ENCODE measurements around the gene GSDMA.

GSDMA gene

GRCh38 chr17:40023590-40024292 is 60.9 kb downstream of the GSDMA start:
- DNase-seq: no peak

GRCh38 chr17:40024901-40025300 is 62.1 kb downstream of the GSDMA start:
- DNase-seq: no peak

- no peak for DNase-seq
These were observed 62.8 kb downstream of the GSDMA start for GRCh38 chr17:40025559-40025958.

- DNase-seq: no peak
These were observed 63.4 kb downstream of the GSDMA start for GRCh38 chr17:40025991-40026815.

- DNase-seq: peak; percentile 58
These were observed 64.2 kb downstream of the GSDMA start for GRCh38 chr17:40026816-40027613.
